ENCODE measurements around the gene ARL4C.

Gene ARL4C, protein sequence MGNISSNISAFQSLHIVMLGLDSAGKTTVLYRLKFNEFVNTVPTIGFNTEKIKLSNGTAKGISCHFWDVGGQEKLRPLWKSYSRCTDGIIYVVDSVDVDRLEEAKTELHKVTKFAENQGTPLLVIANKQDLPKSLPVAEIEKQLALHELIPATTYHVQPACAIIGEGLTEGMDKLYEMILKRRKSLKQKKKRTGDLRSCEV

GRCh38 chr2:234496835-234497593 is at the start of gene ARL4C:
Gene ARL4C, minus strand, starts transcription at chr2:234497081. Its CDS starts 495 bp downstream, at chr2:234496586.
- peak; percentile 68 for DNase-seq

DNA sequence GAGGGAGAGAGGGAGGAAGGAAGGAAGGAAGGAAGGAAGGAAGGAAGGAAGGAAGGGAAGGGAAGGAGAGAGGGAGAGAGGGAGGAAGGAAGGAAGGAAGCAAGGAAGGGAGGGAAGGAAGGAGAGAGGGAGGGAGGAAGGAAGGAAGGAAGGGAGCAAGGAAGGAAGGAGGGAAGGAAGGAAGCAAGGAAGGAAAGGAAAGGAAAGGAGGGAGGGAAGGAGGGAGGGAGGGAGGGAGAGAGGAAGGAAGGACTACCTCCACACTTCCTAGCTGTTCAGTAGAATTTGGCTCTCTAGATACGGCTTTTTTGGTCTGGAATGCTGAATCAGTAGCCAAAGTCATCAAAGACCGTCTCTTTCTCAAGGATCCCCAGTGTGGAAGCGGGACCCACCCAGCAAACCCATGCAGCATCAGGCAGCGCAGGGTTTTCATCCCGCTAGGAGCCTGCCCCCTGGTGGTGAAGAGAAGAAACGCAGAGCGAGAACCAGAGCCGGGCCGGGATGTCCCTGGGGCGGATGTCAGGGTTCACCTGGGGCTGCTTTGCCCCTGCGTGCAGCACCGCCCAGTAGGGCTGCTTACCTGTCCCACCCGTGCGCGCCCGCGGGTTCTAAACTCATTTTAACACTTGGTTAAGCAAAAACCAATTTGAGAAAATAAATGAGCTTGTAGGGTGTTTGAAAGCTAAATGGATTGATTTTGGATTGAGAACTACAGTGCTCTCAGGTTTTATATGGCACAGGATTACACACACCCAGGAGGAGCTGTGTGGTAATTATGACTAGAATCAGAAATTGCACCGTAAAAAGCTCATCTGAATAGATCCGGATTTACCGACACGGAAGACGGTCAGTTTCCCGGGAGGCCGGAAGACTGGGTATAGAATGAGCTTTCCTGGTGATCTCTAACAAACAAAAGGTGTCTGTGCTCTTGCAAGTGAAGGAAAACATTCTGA is 48.1 kb upstream of the ARL4C start:
- DNase-seq: peak; percentile 40

GRCh38 chr2:234542742-234543141 is 45.9 kb upstream of the ARL4C start:
- no peak for DNase-seq

DNA sequence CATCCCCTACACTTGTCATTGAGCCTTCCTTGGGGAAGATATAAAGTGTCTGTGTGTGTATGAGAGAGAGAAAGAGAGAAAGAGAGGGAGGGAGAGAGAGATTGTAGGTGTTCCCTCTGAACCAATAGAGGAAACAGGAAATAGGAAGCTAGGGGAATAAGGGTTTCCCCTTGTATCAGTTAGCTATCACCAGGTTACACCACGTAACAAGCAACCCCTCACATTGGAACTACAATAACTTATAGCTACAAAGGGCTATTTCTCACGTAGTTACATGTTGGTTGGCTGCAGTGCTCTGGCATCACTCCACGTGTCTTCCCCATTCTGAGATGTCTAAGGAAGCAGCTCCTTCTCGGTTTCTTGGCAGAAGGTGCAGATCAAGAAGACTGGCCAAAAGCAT is 41.0 kb upstream of the ARL4C start:
- no peak for DNase-seq

DNA sequence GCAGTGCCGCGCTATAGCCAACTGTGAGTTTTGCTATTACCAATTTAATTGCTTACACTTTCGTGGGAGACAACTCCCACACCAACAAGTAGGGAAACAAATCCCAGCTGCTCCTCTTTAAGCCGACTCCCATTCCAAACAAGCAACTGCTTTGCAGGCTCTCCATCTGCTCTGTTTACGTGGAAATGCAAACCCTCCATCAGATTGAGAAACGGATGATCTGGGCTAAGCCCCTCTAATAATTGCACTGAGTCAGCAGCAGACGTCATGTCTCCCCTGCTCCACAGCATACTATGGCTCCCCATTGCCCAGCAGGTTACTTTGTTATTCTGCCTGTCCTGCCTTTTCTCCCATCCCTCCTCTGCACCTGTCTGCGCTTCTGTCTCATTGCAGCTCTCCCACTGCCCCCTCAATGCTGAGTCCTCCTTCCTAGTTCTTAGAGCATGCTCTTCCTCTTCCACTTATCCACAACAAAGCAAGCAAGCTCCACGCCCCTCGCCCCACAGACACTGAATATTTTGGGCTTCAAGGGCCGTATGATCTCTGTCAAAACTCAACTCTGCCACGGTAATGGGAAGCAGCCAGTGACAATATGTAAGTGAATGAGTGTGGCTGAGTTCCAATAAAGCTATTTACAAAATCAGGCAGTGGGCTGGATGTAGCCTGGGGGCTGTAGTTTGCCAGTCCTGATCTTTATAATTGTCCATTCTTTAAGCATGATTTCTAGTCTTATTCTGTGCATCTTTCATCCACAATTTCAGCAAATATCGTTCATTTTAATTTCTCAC is 39.5 kb upstream of the ARL4C start:
- no peak for DNase-seq

DNA sequence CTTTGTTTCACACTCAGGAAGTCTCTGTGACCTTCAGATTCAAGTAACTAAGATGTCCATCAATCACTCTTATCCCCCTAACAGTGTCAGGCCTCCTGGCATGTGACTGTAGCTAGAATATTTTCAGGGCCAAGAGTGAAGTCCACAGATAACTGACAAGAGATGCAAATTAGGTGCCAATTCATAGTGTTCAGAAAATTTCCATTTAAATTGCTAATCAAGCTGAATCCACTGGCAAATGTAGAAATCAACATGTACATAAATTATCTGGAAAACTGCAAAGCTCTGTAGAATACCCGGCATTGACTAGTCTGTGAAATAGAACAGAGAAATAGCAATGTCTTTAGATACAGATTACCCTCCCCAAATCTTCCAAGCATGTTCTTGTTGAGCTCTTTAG is 38.6 kb upstream of the ARL4C start:
- no peak for DNase-seq

- no peak for DNase-seq
These were observed 37.6 kb upstream of the ARL4C start for GRCh38 chr2:234534515-234534914.

DNA sequence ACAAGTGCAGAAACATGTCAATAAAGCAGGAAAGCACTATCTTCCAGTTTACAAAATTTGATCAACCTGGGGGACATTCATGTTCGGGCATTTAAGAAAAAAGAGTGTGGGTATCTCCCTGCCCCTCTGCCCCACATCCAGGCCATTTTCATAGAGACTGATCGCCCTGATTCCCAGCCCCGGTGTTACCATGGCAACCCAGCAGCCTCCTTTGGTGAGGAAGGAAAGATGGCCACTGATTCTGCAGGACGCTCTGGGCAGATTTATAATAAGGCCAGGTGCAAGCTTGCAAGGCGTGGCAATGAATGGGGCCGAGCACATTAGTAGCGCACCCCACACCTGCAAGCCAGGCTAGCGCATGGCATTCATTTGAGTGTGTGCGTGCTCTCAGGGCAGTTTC is 36.7 kb upstream of the ARL4C start:
- DNase-seq: peak; percentile 63

DNA sequence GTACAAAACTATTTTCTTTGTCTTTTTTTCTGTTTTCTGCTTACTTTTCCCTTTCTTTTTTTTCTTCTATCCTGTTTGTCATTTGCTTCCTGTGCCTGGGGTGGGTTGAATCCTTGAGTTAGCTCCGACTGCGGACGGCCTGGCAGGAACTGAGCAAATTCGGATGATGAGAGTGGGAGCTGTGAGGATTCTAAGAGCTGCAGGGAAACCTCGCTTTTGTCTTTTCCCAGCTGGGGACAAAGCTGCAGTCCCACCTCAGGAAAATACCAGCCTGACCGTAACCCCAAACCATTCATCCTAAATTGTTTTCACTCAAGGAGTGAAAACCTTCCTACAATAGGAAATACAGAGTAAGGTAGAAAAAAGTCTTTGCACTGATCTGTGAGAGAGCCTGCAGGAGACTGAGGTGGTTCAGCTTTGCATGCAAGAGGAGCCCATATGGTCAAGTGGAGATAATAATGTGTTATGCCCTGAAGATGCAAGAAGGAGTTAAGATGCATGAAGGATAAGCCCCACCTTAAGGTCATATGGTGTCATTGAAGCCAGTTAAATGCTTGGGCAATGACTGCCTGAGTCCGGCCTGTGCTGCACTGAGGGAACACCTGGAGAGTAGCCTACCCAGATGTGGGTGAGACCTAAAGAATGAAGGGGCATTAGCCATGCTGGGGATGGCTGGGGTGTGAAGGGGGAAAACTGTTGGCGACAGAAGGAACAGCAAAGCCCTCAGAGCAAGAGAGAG is 31.7 kb upstream of the ARL4C start:
- no peak for DNase-seq

DNA sequence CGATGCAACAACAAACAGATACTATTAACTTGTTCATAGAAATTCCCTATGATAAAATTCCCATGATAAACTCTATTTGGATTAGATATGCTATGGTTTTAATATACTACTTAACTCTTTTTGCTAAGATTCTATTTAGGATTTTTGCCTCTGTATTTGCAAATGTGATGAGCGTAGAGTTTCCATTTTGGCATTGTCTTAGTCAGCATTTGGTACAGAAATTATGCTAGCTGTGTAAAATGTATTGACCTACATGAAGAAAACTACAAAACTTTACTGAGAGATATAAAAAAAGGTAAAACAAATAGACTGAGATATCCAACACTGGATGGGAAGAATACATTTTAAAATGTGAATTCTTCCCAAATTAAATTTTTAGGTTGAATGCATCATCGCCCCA is 29.8 kb upstream of the ARL4C start:
- no peak for DNase-seq

- no peak for DNase-seq
These were observed 24.7 kb upstream of the ARL4C start for GRCh38 chr2:234521536-234521935.

GRCh38 chr2:234518986-234519642 is 22.2 kb upstream of the ARL4C start:
- DNase-seq: no peak

DNA sequence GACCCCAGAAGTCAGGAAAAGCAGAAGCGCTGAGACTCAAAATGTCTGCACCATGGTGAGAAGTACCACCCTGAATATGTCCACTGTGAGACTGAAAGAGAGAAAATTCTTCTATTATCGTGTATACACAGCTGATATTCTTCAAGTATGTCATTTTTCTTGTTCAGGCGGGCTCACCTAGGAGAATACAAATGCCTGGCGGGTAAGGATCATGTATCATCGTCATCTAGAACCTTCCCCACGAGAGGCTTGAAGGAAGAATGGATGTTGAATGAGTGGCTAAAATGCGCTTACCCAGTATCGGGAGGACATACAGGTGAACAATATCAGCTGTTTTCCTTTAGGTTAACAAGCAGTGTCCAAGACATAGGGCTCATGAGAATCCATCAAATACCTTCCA is 21.1 kb upstream of the ARL4C start:
- DNase-seq: no peak

- DNase-seq: no peak
These were observed 18.2 kb upstream of the ARL4C start for GRCh38 chr2:234514873-234515638.

GRCh38 chr2:234514099-234514498 is 17.2 kb upstream of the ARL4C start:
- no peak for DNase-seq

- DNase-seq: no peak
These were observed 16.2 kb upstream of the ARL4C start for GRCh38 chr2:234512884-234513669.

DNA sequence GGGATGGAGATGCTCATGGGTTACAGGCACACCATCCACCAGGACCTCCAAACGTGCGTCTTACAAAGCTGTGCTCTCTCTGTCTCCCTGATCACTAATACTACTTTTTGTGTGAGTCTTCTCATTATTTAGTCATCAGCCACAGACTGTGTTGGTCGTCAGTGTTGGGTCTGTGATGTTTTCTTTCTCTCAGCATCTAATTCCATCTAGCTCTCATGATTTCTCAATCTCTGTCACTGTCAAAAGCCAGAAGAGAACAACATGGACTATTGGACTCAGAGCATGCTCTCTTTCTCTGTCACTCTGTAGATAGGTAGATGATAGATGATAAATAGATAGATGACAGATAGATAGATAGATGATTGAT is 6.0 kb upstream of the ARL4C start:
- no peak for DNase-seq

- peak; percentile 32 for DNase-seq
These were observed 5.5 kb upstream of the ARL4C start for GRCh38 chr2:234502285-234502918.

- DNase-seq: peak; percentile 68
These were observed 3.6 kb upstream of the ARL4C start for GRCh38 chr2:234500394-234501006.

Data from NCI-H510A treated with DMSO at 0.1 percent for 48 hours (cell line).